GM18858 (cell line): ENCODE results near the gene EXOSC9.
"Not testable (repeated sequence)": the region's sequence is repeated elsewhere in the genome, so short reads cannot be mapped to it uniquely, and the experiment has no call there.

Experiments
- ATAC-seq: cut with Tn5 transposase; IDR thresholded peaks from one replicate; pipeline ENCODE4 v1.9.1; 2021; ENCODE audit not compliant: unreplicated experiment

EXOSC9 gene, protein sequence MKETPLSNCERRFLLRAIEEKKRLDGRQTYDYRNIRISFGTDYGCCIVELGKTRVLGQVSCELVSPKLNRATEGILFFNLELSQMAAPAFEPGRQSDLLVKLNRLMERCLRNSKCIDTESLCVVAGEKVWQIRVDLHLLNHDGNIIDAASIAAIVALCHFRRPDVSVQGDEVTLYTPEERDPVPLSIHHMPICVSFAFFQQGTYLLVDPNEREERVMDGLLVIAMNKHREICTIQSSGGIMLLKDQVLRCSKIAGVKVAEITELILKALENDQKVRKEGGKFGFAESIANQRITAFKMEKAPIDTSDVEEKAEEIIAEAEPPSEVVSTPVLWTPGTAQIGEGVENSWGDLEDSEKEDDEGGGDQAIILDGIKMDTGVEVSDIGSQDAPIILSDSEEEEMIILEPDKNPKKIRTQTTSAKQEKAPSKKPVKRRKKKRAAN

DNA sequence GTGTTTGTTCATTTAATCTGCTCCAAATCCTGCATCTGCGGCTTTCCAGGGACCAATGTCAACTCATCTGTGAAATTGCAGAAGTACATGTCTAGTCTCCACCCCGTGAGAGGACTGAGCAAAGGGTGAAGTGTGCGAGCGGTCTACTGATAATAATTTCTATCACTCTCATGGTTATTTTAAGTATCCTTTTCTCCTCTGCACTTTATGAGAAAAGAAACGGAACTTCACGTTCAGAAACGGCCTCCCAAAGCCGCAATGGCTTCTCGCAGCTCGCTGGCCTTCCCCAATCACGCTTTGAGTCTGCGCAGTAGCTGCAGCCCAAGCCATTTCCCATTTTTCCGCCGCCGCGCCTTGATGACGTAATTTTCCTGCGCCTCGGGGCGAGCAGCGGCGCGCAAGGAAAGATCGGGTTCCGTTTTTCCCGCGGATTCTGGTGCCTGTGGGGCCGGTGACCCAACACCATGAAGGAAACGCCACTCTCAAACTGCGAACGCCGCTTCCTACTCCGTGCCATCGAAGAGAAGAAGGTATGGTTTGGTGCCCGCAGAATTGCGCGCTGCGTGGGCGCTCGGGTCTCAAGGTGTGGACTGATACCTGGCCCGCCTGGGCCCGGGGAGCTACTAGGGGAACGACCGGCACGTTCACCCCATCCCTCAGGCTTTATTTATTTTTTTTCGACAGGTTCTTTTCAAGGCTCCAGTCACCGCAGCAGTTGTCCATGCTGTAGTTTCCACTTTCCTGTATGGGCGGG, at the start of gene EXOSC9:
TSS of gene EXOSC9 (plus strand) at position 363 of the 754 bp plus-strand sequence. CDS start at position 465, 102 bp downstream.
- peak; percentile 81 for ATAC-seq

DNA sequence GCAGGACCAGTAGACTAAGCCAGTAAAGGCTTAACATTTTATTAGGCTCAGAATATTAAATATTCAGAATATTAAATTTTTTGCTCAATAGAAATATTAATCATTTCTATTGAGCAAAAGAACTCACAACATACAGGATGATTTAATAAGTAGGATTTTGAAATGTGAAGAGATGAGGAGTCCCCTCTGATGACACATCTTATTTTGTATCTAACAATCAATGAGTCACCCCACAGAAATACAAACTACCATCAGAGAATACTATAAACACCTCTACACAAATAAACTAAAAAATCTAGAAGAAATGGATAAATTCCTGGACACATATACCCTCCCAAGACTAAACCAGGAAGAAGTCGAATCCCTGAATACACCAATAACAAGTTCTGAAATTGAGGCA, 49.0 kb upstream of the EXOSC9 start:
- not testable (repeated sequence) for ATAC-seq

DNA sequence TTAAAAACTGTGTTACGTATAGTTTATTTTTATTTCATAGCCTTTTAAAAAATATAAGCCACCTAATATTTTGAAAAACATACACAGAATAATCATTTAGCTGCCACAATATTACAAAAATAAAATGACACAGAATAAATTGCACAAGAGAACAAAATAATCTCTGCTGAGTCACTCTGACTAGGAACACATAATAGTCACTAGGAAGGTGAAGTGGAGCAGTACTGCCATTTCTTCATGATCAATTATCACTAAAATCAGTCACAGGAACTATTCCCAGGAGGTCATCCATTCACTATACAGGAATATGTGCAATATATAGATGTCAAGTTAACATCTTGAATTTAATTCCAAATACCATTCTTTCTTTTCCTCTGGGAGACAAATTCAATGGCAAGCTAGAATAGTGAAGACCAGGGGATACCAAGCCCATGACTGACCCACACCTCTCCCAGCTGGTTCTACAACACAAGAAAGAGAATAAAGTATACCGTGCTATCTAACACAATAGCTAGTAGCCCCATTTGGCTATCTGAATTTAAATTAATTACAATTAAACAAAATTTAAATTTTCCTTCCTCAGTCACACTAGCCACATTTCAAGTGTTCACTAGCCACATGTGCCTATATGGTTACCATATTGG, 42.1 kb upstream of the EXOSC9 start:
- no peak for ATAC-seq

DNA sequence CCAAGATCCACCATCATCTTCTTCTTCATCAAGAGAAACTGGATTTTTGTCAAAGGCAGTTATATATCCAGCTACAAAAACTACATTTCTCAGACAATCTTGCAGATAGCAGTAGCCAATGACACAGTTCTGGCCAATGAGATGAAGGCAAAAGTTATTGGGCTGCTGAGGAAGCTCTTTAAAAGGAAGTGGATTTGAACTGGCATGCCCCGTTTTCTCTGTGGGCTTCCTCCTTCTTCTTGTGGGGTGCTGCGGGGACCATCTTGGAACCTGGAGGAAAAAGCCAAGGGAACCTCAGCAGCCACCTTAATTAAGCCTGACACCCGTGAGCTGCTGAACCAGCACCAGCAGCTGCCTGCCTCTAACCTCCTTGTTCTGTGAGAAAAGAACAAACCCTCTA, 40.9 kb upstream of the EXOSC9 start:
- ATAC-seq, result no peak

DNA sequence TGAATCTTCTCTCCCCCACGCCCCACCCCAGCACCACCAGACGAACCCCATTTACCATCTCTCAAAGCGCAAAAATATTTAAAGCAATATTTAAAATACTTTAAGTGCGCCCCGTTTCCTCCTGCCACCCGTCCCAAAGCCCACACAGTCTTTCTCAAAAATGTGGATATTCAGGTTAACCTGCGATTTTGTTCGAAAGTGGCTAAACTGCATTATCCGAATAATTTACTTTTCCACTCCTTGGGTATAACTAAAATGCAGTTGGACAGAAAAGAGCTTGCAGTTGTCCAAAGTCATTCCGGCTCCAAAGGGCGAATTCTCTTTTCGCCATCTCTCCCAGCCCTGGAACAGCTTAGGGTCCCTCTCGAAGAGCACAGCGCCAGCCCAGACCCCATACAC, 36.8 kb upstream of the EXOSC9 start:
- ATAC-seq, result no peak

DNA sequence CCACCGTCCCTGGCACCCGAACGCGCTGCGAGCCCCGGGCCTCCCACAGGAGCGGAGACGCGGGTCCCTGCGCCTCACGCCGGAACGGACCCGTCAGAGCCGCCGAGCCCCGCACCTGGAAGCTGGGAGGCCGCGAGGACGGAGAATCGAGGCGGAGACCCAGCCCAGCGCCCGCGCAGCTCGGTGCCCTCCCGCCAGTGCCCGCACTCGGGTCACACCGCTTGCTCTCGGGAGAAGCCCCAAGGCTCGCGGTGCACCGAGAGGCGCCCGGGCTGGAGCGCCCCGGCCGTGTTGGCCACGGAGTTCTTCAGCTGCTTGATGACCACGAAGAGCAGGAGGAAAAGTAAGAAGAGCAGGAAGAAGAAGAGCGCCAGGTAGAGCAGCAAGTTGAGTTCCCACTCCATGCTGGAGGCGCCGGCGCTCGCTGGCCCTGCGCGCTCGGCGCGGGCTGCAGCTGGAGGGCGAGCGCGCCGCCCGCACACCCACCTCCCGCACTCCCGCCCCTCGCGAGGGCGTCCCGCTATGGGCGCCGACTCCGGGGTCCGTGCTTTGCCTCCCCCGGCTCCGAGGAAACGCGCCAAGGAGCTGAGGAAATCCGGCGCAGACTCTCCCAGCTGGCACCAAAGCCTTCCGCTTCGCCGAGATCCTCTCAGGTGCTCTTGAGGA, 36.3 kb upstream of the EXOSC9 start, which contains the start of gene SMIM43:
TSS of gene SMIM43 (minus strand) at position 463 of the 666 bp plus-strand sequence. CDS start at position 404, 59 bp downstream.
- ATAC-seq, result no peak

DNA sequence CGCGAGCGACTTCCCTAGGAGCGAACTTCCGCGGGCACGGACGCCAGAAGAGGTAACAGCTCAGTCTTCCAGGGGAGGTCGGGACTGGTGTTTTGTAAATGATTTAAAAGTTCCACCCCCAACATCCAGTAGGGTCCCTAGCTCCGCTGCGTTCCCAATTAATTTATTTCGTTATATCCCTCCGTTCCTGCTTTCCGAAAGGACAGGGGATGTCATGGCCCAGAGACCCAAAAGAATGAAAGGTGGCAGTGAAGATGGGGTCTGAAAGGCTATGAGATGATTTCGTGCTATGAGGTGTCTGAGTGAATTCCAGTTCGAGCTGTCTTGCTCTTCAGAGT, 35.8 kb upstream of the EXOSC9 start:
- no peak for ATAC-seq

DNA sequence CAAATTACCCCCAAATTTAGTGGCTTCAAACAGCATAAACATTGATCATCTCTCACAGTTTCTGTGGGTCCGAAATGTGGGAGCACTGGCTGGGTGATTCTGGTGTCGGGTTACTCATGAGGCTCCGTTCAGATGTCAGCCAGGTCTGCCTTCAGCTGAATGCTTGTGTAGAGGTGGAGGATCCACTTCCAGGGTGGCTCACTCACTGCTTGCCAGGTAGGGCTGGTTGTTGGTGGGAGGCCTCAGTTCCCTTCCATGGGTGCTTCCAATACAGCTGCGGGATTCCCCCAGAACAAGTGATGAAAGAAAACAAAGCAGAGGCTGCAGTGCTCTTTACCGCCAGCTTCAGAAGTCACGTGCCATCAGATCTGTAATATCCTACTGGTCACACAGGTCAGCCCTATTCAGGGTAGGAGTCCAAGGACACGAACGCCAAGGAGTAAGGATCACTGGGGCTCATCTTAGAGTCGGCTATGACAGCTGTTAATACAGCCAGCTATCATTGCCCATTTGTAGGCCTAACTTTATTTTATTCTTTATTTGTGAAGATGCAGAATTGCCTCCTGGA, 35.1 kb upstream of the EXOSC9 start:
- ATAC-seq, result no peak

DNA sequence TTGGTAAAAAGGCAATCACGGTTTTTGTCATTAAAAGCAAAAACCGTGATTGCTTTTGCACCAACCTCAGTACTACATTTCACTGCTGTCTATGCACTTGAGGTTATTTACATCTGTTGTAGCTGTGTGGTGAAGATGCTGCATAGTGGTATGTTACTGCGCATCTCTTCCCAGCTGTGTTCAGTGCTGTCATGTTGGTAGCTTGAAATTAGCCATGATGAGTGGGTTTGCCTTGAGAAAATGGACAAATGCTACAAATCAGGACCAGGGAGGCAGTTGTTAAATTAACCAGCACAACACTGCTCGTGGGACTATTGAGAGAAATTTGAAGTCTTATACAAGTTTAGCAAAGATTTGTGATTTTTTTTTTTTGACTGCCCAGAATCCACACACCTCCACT, 34.0 kb upstream of the EXOSC9 start:
- no peak for ATAC-seq

DNA sequence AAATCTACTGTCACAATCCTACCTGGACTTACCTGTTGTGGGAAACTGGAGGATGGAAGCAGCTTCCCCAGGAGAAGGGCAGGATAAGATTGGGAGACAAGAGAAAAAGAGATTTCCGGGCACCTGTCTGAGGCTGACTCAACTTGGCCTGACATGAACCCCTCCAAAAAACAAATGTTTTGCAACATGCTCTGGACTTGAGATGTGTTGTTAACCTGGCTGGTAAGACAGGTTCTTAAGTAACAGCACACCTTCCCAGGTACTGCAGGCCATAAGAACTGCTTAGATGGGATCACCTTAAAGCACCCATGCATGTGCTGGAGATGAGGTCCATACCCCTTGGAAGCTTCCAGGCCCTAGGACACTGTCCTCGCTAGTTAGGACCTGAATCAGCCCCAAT, 31.8 kb upstream of the EXOSC9 start:
- no peak for ATAC-seq

DNA sequence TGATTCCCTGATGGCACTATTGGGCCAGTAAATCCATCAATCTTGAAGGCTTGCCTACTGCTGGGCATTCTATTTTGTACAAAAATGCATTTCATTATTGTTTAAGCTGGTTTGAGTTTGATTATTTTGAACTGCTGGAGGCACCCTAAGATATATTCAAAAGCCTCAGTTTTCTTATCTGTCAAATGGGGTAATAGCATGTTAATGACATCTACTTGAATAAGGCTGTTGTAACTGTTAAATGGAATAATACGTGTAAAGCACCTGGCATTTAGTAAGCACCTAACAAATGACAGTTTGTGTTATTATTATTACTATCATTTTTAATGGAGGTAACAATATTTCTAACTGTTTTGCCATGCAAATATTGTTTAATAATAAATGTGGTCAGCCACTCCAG, 29.3 kb upstream of the EXOSC9 start:
- no peak for ATAC-seq

DNA sequence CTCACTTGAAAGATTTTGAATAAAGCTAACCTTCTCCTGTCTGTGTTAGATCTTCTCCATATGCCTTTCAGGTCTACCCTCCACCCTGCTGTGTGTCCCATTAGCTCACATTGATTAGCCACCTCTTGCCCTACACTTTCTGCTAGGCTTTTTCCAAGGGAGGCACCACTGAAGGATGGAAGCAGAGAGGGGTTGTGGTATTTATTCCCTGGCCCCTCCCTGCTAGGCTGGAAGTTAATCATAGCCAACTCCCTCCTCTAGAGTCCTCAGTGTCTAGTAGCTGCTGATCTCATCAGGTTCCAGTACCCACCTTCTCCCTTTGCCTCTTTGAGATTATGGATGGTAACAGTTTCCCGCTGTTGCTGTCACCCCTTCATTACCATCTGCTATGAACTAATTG, 27.2 kb upstream of the EXOSC9 start:
- no peak for ATAC-seq

DNA sequence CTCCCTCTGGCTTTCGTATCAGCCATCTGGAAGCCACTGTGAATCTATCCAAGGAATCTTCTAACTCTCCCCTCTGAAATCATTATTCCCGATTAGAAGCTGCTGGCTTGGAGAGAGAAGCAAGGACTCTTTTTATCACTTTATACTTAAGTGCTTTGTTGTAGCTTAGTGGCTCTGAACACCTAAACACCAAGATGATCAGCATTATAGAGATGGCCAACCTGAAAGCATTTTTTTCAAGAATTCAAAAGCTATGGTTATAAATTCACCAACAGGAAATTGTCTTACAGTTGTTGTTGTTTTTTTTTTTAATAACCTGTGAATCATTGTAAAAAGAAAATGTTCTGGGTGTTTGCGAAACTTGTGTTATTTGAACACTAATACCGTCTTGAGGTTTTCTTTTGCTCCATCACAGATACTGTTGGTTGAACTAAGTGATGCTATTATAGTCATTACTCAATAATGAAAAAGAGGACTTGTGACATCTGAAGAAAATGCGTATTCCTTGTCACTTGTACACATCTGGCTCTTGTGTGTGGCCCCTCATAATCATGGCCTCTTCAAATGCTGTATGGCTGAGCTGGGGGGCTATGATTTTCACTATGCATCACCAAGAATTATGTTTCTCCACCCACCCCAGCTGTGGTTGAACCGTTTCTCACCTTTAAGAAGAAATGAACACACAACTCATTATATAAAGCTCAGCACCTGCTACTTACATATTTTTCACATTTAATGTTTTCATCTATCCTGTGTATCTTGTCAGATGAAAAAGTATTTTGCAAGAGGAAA, 24.3 kb upstream of the EXOSC9 start:
- no peak for ATAC-seq

DNA sequence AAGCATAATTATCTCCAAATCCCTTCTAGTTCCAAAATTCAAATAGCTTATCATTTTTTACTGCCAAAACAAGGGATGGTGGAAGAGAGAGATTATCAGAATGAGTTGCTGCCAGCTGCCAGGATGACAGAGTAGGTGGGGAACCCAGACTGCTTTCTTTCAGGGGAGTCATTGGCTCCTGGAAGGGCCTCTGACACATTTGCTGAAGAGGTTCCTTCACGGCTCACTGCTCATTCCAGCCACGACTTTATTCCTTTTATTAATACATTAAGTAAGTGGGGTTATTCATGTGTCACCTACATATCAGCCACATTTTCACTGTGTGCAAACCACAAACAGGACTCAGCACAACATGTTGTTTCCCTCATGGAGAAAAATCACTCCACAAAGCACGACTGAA, 23.5 kb upstream of the EXOSC9 start:
- peak; percentile 65 for ATAC-seq

DNA sequence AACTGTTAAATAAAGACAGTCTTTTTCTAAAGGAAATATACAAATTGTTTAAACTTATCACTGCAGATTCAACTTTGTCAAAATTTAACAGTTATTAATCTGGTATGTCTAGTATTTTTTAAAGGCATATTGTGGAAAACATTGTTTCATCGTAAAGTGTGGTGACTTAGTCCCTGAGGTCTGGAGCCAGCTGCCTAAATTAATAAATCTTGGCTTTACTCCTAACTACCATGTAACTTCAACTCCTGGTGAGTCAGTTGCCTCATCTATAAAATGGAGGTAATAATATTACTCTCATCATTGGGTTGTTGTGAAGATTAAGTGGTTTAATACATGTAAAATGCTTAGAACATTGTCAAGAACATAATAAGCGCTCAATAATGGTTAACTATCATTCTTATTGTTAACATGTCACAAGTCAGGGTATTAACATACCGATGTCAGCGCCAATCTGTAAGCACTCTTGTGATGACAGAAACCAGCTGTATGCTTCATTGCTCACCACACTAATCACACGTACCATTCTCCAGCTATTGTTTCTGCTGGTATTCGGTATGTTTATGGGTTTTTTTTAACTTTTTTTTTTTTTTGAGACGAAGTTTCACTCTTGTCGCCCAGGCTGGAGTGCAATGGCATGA, 22.0 kb upstream of the EXOSC9 start:
- no peak for ATAC-seq

DNA sequence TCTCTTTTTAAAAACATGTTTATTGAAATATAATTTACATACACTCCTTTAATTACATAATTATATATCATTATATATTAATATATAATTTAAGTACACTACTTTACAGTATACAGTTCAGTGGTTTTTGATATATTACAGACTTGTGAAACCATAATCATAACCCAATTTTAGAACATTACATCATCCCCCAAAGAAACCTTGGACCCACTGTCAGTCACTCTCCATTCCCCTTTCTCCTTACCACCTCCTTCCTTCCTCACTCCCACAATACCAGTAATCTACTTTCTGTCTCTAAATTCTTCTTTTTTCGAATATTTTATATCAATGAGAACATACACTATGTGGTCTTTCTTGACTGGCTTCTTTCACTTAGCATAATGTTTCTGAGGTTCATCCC, 17.9 kb upstream of the EXOSC9 start:
- no peak for ATAC-seq

DNA sequence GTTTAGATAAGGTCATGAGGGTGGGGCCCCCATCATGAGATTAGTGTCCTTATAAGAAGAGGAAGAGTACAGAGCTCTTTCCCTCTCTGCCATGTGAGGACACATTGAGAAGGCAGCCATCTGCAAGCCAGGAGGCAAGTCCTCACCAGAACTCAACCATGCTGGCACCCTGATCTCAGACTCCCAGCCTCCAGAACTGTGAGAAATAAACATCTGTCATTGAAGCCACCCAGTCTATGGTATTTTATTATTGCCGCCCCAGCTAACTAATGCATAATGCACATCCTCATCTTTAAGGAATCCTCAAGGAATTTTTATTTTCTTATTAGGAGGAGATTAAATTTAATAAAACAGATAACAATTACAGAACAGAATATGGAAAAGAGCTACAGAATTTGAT, 16.7 kb upstream of the EXOSC9 start:
- ATAC-seq, result no peak

DNA sequence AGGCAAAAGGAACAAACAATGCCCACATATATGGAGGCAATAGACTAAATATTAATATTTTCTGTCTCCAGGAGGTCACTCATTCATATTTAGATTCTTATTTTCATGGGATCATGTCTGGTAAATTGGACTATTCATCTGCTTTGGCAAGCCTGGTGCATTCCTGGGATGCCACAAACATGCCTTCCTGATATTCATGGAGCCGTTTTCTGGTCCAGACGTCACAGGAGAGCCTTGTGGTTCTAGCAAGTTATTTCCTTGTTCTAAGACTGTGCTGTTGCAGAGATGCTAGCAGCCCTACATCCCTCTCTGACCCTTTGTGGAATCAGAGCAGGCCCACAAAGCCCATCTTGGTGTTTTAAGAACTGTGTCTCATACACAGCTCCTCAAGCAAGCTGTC, 16.1 kb upstream of the EXOSC9 start:
- ATAC-seq, result no peak

DNA sequence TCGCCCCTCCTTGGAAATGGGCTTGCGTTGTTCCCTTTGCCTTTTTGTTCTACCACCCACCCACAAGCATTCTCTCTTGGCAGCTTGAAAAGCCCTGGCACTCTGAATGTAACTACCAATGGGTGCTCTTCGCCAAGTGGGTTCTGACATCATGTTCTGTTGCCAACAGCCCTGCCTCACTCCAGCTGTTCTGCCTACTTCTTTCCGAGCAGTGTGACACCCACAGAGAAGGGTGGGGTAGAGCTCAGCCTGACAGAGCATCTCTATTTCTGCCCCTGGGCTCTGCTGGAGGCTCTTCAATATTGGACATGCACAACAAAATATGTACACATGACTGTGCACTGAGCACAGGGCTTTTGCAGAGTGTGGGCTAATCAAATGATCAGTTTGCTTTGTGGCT, 15.6 kb upstream of the EXOSC9 start:
- ATAC-seq, result no peak

DNA sequence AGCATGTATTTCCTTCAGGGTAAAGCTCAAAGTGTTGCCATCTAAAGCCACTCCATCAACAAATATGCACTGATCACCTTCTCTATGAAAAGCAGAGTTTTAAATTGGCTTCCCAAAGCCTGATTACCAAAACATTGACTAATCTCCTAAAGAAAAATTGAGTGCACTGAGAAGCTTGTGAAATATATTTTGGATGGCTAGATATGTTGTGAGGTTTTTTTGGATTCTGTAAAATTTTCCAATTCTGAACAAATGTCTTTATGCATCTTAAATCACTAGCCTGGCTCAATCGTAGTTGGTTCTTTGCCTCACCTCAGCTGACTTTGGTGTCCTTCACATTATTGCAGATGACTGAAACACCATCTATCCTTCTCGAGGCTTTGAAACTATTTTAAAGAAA, 14.9 kb upstream of the EXOSC9 start:
- no peak for ATAC-seq
